Measurements from ENCODE around the gene FAXC. TPM values are rescaled to one million over a fixed set of nuclear protein-coding genes. Genes with fewer than 3 reads are reported as not detected.

The FAXC gene
- total and polyA plus RNA-seq, 2 of the 8 experiments (the other 6 are each of a cell fraction or from before 2014, with no cell fraction given), result 23.2 to 29.8 TPM

GRCh38 chr6:99366852-99367251 lies 17.4 kb upstream of the FAXC start:
- no peak overlapping the region for H3K14ac ChIP-seq (ENCODE audit: insufficient read length)
- H3K4ac ChIP-seq (replicated peaks; ENCODE audit: insufficient read length, low read depth, low read length), result no peak overlapping the region
- no peaks in the 10 kb centered on the region for H3K79me1 ChIP-seq (ENCODE audit: low read depth, low read length)
- no peaks in the 10 kb centered on the region for H3K36me3 ChIP-seq (ENCODE audit: control insufficient read depth in 2 of 4, insufficient read depth in 4 of 4, low read length in 3 of 4)
- no peak overlapping the region for H4K8ac ChIP-seq (ENCODE audit: extremely low read depth, insufficient read depth, low read length)
- H3K9me3 ChIP-seq (ENCODE audit: insufficient read depth in 2 of 2, low read depth in 1 of 2, low read length in 1 of 2), result no peaks in the 10 kb centered on the region
- no peak overlapping the region for H3K4me3 ChIP-seq (ENCODE audit: extremely low read depth in 1 of 4, insufficient read depth in 2 of 4, low read depth in 3 of 4, low read length in 4 of 4)
- WGBS, 2 experiments (ENCODE audit: extremely low coverage in 1 of 2, insufficient coverage in 1 of 2, insufficient read length in 1 of 2, insufficient replicate concordance in 2 of 2, low coverage in 1 of 2, low lambda C conversion rate in 2 of 2, missing lambda C conversion rate in 1 of 2), result 94% methylated on average over 2 of the region's 2 CpGs; no CpG with 5 or more reads in 1 of the 2 experiments
- no peak overlapping the region for H2BK20ac ChIP-seq (ENCODE audit: low read length)
- H3K79me2 ChIP-seq (ENCODE audit: control insufficient read depth in 1 of 2, insufficient read depth in 2 of 2, low read length in 2 of 2), result no peaks in the 10 kb centered on the region
- DNase-seq (ENCODE audit: low read depth in 1 of 2, low spot score in 2 of 2) (no peak), FAIRE-seq (no peak)
- no peak overlapping the region for H2AK5ac ChIP-seq (ENCODE audit: low read depth, low read length)
- no peak overlapping the region for H3K18ac ChIP-seq (ENCODE audit: extremely low read depth, low read length)
- no peak overlapping the region for H2BK15ac ChIP-seq (ENCODE audit: low read length)
- H4K5ac ChIP-seq (ENCODE audit: insufficient read length, low read depth, low read length), result no peak overlapping the region
- no peak overlapping the region for H3K27ac ChIP-seq (ENCODE audit: low read depth, low read length)
- no peak overlapping the region for H2AFZ ChIP-seq (ENCODE audit: low read length)
- H3K4me2 ChIP-seq (ENCODE audit: insufficient read depth in 1 of 2, low read depth in 2 of 2, low read length in 2 of 2), result no peak overlapping the region
- no peak overlapping the region for H2BK12ac ChIP-seq (ENCODE audit: low read depth, low read length)
- no peak overlapping the region for H3K56ac ChIP-seq (replicated peaks; ENCODE audit: insufficient read length, low read depth, low read length)
- no peaks in the 10 kb centered on the region for H4K20me1 ChIP-seq (replicated peaks in 1 of 2; ENCODE audit: control insufficient read depth in 1 of 2, insufficient read depth in 2 of 2, low read length in 2 of 2)
- ChIA-PET CTCF (ENCODE audit: partially characterized antibody) (interaction anchor here (1.6 to 1.7 kb wide), 2 partner anchors 17 to 36 kb away, joined by 5 to 11 read pairs; no protein-coding TSS in a partner anchor), POLR2A (ENCODE audit: partially characterized antibody) (interaction anchor here (0.6 to 2.3 kb wide), 3 partner anchors 17 to 47 kb away, joined by 3 to 9 read pairs (median 7); partner anchors contain the start of genes COQ3 and FAXC)
- H2BK5ac ChIP-seq (ENCODE audit: low read depth, low read length), result no peak overlapping the region
- H3K4me1 ChIP-seq (replicated peaks in 1 of 4; ENCODE audit: control insufficient read depth in 3 of 4, insufficient read depth in 4 of 4, low read length in 3 of 4), result peaks cover 0 to 3% (median 0%) of the 10 kb centered on the region in 4 experiments; a peak in 2 of 7 replicates
- H2BK120ac ChIP-seq (replicated peaks; ENCODE audit: low read depth, low read length), result no peak overlapping the region
- no peaks in the 10 kb centered on the region for H3K27me3 ChIP-seq (replicated peaks in 1 of 4; ENCODE audit: control insufficient read depth in 3 of 4, extremely low read depth in 1 of 4, insufficient read depth in 3 of 4, low read length in 3 of 4)
- H3K23ac ChIP-seq (ENCODE audit: insufficient read length), result no peak overlapping the region
- H4K91ac ChIP-seq (replicated peaks; ENCODE audit: insufficient read length, low read length), result no peak overlapping the region
- no peak overlapping the region for H3K9ac ChIP-seq (replicated peaks in 1 of 4; ENCODE audit: extremely low read depth in 1 of 4, low read depth in 3 of 4, low read length in 3 of 4)
- H3K23me2 ChIP-seq (ENCODE audit: low read depth, low read length), result no peaks in the 10 kb centered on the region
- TF ChIP-seq CBX5 (IDR thresholded peaks at IDR 0.05; ENCODE audit: low read depth, low read length) (no peak), E2F6 (IDR thresholded peaks at IDR 0.05) (no peak), RFX5 (IDR thresholded peaks at IDR 0.05; ENCODE audit: borderline replicate concordance, low read depth, low read length) (no peak), YY1 (IDR thresholded peaks at IDR 0.05; ENCODE audit: low read depth, low read length) (no peak), SP2 (IDR thresholded peaks at IDR 0.05; ENCODE audit: low read length) (no peak), POLR2A (IDR thresholded peaks at IDR 0.05; ENCODE audit: control extremely low read depth in 1 of 2, low read depth in 2 of 2, low read length in 2 of 2) (no peak), CHD2 (IDR thresholded peaks at IDR 0.05; ENCODE audit: low read length) (no peak), MAFK (IDR thresholded peaks at IDR 0.05; ENCODE audit: low read depth, low read length) (no peak), BACH1 (IDR thresholded peaks at IDR 0.05; ENCODE audit: low read length) (no peak), ZNF274 (IDR thresholded peaks at IDR 0.05; ENCODE audit: borderline replicate concordance, extremely low read depth, low read length) (no peak), RAD21 (IDR thresholded peaks at IDR 0.05 in 1 of 2, conservative IDR thresholded peaks at IDR 0.05 in 1 of 2; ENCODE audit: low read depth in 2 of 2, low read length in 2 of 2) (no peak), SP4 (IDR thresholded peaks at IDR 0.05; ENCODE audit: low read length) (no peak)
- TF ChIP-seq, protein P1, sequence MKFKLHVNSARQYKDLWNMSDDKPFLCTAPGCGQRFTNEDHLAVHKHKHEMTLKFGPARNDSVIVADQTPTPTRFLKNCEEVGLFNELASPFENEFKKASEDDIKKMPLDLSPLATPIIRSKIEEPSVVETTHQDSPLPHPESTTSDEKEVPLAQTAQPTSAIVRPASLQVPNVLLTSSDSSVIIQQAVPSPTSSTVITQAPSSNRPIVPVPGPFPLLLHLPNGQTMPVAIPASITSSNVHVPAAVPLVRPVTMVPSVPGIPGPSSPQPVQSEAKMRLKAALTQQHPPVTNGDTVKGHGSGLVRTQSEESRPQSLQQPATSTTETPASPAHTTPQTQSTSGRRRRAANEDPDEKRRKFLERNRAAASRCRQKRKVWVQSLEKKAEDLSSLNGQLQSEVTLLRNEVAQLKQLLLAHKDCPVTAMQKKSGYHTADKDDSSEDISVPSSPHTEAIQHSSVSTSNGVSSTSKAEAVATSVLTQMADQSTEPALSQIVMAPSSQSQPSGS (IDR thresholded peaks at IDR 0.05; ENCODE audit: low read length), result no peak
